ENCODE data around the gene LLPH. TPM values are rescaled to one million over a fixed set of nuclear protein-coding genes. Genes with fewer than 3 reads are reported as not detected.

Gene LLPH
- total and polyA plus RNA-seq, 12 donors = 5.5 to 145 (median 33.3) TPM

- Histone ChIP-seq H3K4me1 (replicated peaks in 1 of 2) (no peaks in the 10 kb centered on the region), H3K27ac (no peak overlapping the region), H3K27me3 (no peaks in the 10 kb centered on the region), H3K36me3 (replicated peaks in 1 of 2) (peaks cover 6 to 12% of the 10 kb centered on the region in 2 donors), H3K4me3 (no peak overlapping the region), H3K9me3 (replicated peaks in 1 of 3) (no peaks in the 10 kb centered on the region)
- DNase-seq = no peak
- intact Hi-C loops (cut with DNase I) = no loop called here
- 85 to 90% (median 86%) methylated on average over 9 of the region's 9 CpGs for WGBS, 4 donors
- no peak for TF ChIP-seq POLR2A (IDR thresholded peaks at IDR 0.05)
- TF ChIP-seq, protein P1, sequence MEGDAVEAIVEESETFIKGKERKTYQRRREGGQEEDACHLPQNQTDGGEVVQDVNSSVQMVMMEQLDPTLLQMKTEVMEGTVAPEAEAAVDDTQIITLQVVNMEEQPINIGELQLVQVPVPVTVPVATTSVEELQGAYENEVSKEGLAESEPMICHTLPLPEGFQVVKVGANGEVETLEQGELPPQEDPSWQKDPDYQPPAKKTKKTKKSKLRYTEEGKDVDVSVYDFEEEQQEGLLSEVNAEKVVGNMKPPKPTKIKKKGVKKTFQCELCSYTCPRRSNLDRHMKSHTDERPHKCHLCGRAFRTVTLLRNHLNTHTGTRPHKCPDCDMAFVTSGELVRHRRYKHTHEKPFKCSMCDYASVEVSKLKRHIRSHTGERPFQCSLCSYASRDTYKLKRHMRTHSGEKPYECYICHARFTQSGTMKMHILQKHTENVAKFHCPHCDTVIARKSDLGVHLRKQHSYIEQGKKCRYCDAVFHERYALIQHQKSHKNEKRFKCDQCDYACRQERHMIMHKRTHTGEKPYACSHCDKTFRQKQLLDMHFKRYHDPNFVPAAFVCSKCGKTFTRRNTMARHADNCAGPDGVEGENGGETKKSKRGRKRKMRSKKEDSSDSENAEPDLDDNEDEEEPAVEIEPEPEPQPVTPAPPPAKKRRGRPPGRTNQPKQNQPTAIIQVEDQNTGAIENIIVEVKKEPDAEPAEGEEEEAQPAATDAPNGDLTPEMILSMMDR (IDR thresholded peaks at IDR 0.05) = no peak
These were observed 12.2 kb downstream of the LLPH start for GRCh38 chr12:66118240-66118891.

DNA sequence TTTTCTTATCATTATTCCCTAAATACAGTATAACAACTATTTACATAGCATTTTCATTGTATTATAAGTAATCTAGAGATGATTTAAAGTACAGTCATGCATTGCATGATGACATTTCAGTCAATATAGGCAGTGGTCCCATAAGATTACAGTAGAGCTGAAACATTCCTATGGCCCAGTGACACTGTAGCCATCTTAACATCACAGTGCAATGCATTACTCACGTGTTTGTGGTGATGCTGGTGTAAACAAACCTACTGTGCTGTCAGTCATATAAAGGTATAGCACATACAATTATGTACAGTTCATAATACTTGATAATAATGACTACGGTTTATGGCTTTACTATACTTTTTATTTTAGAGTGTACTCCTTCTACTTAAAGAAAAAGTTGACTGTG, 13.3 kb downstream of the LLPH start:
- no peak overlapping the region for H3K4me3 ChIP-seq
- intact Hi-C loops (cut with DNase I) = no loop called here
- peaks cover 0 to 1% of the 10 kb centered on the region in 2 donors for H3K36me3 ChIP-seq (replicated peaks in 1 of 2)
- H3K27ac ChIP-seq = no peak overlapping the region
- no peak for TF ChIP-seq POLR2A (IDR thresholded peaks at IDR 0.05)
- TF ChIP-seq, protein P1 (IDR thresholded peaks at IDR 0.05) = no peak
- 92 to 96% (median 94%) methylated on average over 2 of the region's 2 CpGs for WGBS, 4 donors
- H3K4me1 ChIP-seq (replicated peaks in 1 of 2) = no peaks in the 10 kb centered on the region
- no peak for DNase-seq
- H3K9me3 ChIP-seq (replicated peaks in 1 of 3) = no peaks in the 10 kb centered on the region
- no peaks in the 10 kb centered on the region for H3K27me3 ChIP-seq

GRCh38 chr12:66115071-66115600, 15.4 kb downstream of the LLPH start:
- 78 to 85% (median 81%) methylated on average over 4 of the region's 4 CpGs for WGBS, 4 donors
- no peak overlapping the region for H3K27ac ChIP-seq
- no peak overlapping the region for H3K4me3 ChIP-seq
- no peaks in the 10 kb centered on the region for H3K9me3 ChIP-seq (replicated peaks in 1 of 3)
- intact Hi-C loops (cut with DNase I) = no loop called here
- DNase-seq = no peak
- TF ChIP-seq, protein P1 (IDR thresholded peaks at IDR 0.05) = no peak
- TF ChIP-seq POLR2A (IDR thresholded peaks at IDR 0.05) = no peak
- no peaks in the 10 kb centered on the region for H3K4me1 ChIP-seq (replicated peaks in 1 of 2)
- no peaks in the 10 kb centered on the region for H3K27me3 ChIP-seq
- no peaks in the 10 kb centered on the region for H3K36me3 ChIP-seq (replicated peaks in 1 of 2)

DNA sequence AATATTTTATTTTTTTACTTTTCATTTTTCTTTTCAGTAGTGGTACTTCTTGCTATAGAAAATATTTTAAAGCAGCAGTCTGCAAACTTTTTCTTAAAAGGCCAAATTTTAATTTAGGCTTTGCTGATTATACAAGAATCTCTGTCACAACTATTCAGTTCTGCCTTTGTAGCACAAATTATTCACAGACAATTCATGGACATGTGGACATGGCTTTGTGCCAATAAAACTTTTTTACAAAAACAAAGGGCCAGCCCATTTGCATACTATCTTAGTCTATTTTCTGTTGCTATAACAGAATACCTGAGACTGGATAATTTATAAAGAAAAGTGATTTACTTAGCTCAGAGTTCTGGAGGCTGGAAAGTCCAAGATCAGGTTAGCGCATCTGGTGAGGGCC, 17.1 kb downstream of the LLPH start:
- Histone ChIP-seq H3K9me3 (replicated peaks in 1 of 3) (no peaks in the 10 kb centered on the region), H3K36me3 (replicated peaks in 1 of 2) (no peaks in the 10 kb centered on the region), H3K4me1 (replicated peaks in 1 of 2) (no peaks in the 10 kb centered on the region), H3K4me3 (no peak overlapping the region), H3K27ac (no peak overlapping the region), H3K27me3 (no peaks in the 10 kb centered on the region)
- 96 to 100% (median 99%) methylated on average over 1 of the region's 1 CpG for WGBS, 4 donors
- intact Hi-C loops (cut with DNase I) = no loop called here
- TF ChIP-seq, protein P1 (IDR thresholded peaks at IDR 0.05) = no peak
- no peak for TF ChIP-seq POLR2A (IDR thresholded peaks at IDR 0.05)
- DNase-seq = no peak
